ENCODE measurements around the gene FSTL4.

Gene FSTL4

DNA sequence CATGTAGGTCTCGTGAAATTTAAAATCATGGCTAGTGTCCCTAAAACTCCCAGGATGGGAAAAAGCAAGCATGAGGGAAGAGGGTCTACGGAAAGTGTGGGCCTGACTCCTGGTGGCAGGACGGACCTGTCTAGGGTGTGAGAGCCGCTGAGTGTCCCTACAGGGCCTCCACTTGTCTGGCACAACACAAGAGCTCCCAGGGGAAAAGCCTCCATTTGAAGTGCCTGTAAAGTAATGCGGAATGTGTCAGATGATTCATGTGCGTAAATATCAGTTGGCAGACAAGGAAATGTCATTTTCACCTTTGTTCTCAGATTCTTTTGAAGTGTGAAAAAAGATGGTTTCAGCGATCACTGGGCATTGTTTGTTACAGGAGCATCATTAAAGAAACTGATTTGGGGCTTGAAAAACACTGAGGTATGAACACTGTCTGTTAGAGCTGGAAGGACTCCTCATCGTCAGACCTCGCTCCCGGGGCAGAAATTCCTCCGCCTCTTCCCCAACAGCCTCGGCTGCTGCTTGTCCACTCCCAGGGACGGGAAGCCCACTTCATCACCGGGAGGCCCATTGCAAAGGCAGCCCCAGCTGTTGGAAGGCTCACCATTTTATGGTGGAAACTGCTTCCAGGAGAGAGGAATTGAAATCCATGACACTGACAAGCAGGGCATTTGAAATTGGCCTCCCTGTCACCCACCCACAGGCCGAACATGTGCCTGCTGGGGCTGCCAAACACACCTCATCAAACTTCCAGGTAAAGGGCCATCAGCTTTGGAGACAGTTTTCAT is 240.8 kb downstream of the FSTL4 start:
- no peak for DNase-seq (ENCODE audit: low read depth in 3 of 3, low spot score in 1 of 3)

DNA sequence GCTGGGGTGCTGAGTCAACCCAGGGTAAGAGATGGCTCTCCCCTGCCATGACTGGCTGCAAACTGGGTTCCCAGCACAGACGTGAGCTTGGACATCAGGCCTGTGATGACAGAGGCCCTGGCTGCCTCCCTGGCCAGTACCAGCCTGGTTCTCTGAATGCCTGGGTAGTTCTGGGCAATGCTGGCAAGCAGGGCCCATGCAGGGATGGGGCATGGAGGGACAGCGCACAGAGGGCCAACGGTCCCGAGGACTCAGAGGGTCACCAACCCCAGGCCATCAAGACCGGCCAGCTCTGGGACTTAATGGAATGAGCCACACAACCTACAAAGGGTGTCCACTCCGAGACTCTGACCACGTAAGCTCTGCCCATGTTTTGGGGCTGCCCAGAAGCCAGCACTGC is 241.4 kb downstream of the FSTL4 start:
- DNase-seq (ENCODE audit: low read depth in 3 of 3, low spot score in 1 of 3): no peak

DNA sequence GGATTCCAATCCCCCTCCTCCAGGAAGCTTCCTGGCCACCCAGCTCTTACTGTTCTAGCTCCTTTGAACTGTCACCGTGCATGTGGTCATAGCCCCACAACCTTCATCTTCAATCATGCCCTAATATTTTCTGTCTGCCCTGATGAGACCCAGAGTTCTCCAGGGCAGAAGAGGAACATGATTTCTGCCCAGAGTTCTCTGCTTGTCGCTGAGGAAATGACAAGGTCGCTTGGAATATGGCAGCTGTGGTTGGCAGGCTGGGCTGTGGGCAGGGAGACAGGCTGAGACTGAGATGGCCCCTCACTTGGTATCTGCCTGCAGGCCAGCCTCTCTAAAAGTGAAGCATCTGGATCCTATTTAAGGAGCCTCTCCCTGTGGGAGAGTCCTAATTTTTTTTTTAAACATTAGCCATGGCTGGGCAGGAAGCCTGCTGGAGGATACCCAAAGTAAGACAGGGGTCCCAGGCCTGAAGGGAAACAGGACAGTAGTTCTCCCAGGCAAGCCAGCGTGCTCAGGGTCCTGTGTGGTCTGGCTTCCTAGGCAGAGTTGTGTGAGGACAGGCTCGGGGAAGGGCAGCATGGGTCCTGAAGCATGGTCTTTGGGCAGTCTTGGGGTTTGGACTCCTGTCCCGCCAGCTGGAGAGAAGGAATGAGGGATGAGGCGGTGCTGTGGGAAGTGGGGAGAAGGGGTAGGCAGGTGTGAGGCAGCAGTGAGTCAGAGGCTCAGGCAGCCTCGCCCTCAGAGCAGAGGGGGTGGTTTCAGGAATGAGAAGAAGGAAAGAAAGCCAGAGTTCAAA is 242.1 kb downstream of the FSTL4 start:
- no peak for DNase-seq (ENCODE audit: low read depth in 3 of 3, low spot score in 1 of 3)

DNA sequence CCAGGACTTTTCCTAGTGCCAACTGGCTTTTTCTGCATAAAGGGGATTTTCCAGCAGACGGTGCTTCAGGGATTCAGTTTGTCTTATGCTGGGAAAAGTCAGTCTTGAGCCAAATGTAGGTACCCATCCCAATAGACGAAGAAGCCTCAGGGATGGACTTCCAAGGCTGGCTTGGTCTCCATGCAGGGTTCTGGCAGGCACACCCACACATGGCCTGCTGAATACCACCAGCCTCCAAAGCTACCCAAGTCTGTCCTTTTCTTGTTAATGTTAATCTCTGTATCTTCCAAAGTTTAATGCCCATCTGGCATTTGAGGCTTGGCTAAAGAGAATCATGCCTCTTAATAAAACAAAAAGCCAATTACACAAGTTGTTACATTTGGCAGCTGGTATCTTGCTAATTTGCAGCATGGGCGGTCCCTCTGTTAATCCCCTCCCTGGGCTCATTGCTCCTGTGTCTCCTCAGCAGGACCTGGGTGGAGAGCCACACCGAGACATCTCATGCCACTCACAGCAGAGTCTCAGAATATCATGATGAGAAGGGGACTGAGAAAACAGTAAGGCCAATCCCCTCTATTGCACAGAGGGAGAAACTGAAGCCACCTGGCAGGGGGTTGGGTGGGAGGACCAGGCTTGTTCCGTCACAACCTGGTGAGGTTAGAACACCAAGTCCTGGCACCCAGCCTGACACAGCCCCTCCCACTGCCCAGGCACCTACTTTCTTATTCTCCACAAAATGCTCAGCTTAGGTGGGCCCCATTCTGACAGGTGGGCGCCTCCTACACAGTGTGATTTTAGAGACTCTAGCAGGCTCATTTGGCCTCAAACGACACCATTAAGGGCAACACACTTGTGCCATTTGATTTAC is 243.2 kb downstream of the FSTL4 start:
- no peak for DNase-seq (ENCODE audit: low read depth in 3 of 3, low spot score in 1 of 3)

DNA sequence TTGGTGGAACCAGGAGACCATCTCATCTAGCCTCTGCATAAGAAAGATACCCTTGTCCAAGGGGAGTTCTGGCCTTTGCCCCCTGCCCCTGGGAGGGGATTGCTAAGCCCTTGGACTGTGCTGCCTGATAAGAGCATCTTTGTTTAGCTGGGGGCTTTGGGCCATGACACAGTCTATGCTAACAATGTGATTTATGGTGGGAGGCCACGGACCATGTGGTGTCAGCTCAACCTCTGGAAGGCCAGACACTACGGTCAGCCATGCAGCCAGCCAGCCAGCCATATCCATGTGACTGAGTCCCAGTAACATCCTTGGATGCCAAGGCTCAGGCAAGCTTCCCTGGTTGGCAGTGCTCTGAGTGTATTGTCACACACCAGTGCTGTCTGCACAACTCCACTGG is 244.4 kb downstream of the FSTL4 start:
- DNase-seq (ENCODE audit: low read depth in 3 of 3, low spot score in 1 of 3): no peak

DNA sequence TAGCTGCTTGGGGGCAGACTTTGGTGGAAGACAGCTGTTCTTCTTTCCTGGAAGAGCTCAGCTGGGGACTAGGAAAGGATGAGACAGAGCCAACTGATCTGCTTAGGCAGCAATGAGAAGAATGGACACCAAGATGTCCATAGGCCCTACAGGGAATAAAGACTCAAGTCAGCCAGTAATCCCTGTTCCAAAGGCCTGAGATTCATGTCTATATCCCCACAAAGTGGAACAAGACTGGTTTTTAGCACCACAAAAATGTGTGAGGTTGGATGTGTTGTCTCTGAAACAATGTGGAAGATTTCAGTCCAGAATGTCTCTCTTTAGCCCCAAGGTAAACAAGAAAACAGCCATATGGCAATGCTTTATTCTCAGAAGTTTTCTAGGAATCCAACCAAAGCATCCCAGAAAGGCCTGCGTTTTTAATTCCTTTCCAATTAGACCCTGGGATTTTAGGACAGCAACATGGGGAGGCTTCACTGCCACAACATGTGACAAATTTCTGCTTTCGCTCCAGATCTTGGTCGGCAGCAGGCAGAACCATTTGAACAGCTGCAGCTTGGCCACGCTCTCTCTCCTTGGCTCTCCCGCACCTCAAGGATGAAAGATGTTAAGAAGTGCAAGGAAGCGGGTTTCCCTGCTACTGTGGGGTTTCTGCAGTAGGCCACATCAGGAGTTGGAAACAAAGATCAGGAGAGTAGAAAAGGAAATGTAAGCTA is 245.1 kb downstream of the FSTL4 start:
- no peak for DNase-seq (ENCODE audit: low read depth in 3 of 3, low spot score in 1 of 3)

DNA sequence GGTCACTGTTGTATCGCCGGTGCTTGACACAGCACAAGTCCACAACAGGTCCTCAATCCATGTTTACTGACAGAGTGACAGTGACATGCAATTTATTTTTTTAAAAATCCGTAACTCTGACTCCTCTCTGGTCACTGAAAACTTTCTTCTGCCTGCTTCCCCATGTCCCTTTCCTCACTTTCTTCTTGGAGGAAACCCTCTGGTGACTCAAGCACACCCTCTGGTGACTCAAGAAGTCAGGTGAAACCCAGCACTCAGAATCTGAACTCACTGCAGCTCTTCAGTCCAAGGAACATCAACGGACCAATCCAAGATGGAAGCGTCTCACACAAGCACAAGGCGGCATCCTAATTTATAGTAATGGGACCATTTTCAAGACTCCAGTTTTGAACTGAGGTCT is 245.9 kb downstream of the FSTL4 start:
- no peak for DNase-seq (ENCODE audit: low read depth in 3 of 3, low spot score in 1 of 3)

DNA sequence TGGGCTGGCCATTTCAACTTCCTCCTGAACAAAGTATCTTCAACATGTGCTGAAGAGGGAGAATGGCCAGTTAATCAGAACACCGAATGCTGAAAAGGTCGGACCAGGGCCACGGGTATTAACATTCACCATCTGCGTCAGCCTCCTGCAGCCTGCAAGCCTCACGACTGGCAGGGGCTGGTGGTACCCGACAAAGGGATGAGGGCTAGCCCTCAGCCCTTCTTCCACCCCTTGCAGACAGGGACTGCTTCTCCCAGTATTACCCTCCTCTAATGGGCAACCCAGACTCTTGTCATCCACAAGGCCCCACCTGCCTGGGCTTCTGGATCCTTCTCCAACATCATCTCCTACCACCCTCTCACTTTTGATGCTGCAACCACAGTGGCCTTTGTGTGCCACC is 246.6 kb downstream of the FSTL4 start:
- DNase-seq (ENCODE audit: low read depth in 3 of 3, low spot score in 1 of 3): no peak

DNA sequence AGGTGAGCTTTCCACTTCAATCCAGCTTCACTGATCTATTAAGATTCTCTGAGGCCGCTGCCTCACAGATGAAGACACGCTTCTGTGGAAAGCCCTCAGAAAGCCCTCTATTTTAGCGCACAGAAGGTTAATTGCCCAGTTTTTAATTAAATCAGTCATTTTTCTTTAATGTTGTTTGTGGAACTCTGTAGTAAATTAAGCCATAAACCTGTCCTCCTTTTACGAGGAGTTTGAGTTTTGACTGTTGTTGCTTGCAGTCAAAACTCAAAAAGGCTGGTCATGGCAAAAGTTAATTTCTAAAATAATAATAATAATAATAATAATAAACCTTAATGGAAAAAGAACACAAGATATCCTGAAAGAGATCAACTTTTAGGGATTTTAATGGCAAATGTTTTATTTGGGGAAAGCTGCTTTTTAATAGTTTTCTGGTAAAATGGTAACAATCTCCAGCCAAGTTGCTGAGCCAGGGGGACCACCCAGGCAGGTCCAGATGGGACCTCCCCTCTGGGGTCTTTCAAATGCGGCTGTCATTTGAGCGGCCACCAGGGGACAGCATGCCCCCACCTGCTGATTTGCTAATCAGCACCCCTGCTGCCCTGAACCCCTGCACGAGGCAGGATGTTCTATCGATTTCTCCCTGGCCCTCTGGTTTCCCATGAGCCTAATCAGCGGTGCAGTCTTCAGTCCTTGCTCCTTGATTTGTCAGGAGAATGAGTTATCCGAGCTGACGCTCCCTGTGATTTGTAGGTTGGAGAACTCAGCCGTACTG is 247.2 kb downstream of the FSTL4 start:
- no peak for DNase-seq (ENCODE audit: low read depth in 3 of 3, low spot score in 1 of 3)

DNA sequence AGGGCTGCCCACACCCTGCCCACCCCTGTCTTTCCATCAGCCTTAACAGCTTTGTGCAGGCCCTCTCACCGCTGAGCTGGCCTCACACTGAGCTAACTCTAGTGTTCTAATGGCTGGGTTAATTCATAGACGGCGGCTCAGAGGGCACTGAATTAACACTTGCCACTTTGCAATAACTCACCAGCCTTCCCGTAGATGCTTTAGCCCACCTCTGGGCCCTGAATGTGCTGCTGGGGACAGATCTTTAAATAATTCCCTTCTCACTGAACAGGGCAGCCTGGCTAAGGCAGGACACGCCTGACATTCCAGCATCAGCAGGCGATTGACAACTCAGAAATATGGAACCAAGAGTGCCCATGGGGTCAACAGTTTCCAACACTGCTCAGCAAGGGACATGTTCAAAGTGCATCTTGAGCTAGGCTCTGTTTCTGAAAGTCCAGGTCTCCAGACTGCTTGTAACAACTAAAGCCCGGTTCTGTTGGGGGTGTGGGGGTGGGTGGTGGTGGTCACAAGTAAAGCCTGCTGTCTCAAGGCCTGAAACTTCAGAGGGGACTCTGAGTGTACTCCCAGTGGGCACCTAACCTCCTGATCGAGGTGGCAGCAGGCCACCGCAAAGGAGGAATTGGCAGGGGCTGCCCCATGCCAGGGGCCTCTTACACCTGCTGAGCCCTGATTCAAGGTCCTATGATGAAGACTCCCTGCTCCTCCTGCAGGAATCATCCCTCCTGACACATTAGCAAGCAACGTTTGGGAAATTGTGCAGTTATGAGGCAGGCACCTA is 248.3 kb downstream of the FSTL4 start:
- DNase-seq (ENCODE audit: low read depth in 3 of 3, low spot score in 1 of 3): no peak

DNA sequence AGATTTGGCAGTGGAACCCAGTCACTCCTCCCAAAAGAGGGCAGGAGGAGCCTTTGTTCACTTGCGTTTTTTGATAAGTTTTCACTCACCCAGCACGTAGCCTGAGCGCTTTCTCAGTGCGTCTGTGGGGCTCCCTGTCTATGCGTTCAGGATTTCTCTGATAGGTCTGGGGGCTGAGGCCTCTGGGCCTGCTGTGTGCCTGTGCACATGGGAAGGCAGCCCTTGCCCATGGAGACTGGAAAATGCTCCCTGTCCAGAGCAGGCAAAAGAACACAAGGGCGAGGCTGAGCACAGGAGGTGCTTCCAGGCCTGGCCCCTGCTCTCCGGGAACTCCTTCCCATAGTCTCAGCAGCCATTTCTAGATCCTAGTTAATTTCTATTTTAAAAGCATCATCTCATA is 249.9 kb downstream of the FSTL4 start:
- no peak for DNase-seq (ENCODE audit: low read depth in 3 of 3, low spot score in 1 of 3)

DNA sequence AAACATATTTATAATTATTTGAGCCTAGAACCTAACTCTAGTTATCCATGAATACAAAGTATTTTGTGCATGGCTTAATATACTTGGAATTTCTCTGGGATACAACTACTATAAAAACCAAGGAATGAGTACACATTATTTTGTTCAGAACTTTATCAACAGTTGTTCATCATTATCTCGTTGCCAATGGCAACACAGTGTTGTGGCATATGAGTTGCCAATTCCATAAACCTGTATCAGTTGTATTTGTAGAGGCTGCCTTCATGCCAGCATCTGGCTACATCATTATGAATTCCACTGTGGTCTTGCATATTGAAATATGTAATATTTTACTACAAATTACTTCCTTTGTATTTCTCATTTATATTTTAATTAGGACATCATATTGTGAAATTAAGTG is 250.4 kb downstream of the FSTL4 start:
- DNase-seq (ENCODE audit: low read depth in 3 of 3, low spot score in 1 of 3): no peak

DNA sequence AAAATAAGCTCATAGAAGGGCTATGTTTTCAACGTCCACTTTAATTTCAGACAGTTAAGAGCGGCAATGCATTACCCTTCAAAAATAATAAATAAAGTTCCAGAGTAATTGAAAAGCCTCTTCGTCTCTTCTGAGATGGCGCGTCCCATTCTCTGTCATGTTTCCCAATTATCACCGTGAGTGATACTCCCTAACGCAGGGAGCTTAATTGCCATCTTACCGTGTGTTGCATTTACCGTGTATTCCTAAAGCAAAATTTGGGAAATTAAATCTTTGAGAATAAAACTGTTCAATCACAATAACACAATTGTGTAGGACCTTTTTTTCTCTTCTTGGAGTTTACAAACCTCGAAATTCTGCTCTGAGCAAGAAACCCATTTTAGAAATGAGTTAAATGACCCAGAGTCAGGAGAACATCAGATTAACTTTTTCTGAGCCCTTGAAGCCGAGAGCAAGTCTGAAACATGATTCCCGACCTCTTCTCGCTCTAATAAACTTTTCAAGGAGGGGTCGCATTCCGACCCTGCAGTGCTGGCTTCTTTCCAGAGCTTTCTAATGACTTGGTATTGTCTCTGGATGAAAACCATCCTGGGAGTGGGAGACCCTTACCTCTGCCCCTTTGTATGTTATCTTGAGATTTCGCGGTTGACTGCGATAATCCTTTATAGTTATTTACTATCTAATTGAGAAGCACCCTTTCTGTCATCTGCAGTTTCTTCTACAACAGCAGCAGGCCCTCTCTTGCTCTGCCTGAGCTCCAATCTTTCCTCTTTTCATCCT is 251.5 kb downstream of the FSTL4 start:
- no peak for DNase-seq (ENCODE audit: low read depth in 3 of 3, low spot score in 1 of 3)

DNA sequence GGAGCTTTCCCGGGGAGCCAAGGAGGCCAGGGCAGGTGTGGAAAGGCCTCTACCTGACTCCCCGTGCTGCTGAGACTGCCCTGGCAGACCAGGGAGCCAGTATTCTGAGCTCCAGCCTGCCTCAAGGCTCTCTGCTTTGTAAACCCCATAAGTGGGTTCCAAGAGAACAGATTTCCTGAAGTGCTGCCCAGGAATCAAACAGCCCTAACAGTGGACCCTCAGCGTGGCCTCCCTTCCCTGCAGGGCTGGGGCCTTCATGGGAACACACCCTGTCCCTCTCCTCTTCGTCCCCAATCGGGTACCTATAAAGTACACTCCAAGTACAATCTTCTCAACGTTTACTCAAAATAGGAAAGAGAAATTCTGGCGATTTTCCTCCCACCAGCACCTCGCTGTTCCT is 252.5 kb downstream of the FSTL4 start:
- no peak for DNase-seq (ENCODE audit: low read depth in 3 of 3, low spot score in 1 of 3)

DNA sequence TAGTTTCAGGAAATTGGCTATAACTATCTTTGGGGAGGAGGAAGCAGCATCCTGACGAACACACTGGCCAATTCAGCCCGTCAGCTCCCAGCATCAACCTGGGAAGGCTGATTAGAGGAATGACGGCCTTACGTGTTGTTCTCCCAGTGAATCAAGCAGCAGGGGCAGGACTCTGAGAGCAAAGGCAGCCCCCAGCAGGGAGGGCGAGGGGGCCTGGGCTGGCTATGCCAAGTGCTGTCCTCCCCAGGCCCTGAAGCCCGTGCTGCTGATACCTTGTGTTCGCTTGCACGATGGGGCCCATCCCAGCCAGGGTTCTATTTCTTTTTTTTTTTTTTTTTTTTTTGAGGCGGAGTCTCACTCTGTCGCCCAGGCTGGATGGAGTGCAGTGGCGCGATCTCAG is 254.1 kb downstream of the FSTL4 start:
- no peak for DNase-seq (ENCODE audit: low read depth in 3 of 3, low spot score in 1 of 3)

DNA sequence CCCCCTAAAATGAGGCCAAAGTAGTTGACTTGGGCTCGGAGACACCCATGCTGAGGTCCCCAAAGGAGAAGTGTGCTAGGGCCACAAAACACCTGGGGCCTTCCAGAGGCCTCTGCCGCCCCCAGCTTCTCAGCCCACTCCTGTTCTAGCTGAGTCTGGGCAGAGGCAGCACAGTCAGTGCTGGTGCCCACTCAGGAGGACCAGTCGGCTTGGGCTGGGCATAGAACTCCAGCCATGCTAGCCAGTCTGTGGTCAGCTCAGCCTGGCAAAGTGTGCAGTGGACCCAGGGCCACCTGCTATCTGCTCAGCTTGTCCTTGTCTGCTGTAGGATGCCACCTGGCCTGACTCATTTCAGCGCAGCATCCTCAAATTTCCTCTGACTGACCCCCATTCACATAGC is 254.6 kb downstream of the FSTL4 start:
- no peak for DNase-seq (ENCODE audit: low read depth in 3 of 3, low spot score in 1 of 3)

DNA sequence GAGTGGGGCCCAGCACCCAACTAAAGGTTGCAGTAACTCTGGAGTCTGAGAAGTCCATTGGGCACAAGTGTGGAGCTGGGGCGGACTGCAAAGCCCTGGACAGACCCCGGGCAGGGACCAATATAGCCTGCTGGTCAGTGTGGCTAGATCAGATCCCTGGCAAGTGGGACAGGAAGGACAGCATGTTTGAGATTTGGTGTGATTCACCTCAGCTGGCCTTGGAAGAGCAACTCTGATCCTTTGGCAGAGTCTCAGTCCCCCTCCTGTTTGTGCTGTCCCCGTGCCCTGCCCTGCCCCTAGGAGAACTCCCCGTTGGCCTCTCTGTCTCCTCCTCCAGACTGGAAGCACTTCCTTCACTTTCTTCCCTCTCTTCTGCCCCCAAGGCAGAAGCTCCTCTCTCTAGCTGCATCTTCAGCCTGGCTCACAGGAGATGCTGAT is 255.3 kb downstream of the FSTL4 start:
- DNase-seq (ENCODE audit: low read depth in 3 of 3, low spot score in 1 of 3): no peak

DNA sequence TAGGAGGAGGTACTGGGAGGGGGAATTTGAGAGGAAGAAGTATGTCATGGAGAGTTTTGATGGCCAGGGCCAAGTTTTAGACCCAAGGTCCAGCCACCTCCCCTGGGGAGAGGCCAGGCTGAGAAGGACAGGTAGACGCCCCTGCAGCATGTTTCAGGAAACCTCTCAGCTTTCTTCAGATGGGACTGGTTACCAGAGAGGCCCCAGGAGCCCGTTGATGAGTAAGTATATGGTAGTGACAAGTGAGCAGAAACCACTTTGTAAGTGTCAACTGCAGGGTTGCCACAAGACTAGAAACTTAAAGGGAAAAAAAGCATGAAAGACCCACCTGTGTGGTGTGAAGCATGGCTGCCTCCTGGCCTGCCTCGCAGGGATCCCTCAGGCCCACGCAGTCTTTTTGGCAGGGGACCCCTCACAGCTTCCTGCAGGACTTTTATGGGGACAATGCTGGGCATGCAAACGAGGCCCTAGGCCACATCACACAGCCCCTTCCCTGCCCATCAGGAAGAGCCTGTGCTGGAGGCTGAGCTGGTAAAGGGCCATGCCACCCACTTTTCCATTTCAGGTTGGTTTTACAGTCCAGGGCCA is 255.9 kb downstream of the FSTL4 start:
- DNase-seq (ENCODE audit: low read depth in 3 of 3, low spot score in 1 of 3): no peak
